GM21390 (cell line): ENCODE data around the gene ARHGAP28.

Source experiments
- ATAC-seq: cut with Tn5 transposase; IDR thresholded peaks from one replicate; pipeline ENCODE4 v1.9.1; 2021; ENCODE audit not compliant: unreplicated experiment

Gene ARHGAP28

DNA sequence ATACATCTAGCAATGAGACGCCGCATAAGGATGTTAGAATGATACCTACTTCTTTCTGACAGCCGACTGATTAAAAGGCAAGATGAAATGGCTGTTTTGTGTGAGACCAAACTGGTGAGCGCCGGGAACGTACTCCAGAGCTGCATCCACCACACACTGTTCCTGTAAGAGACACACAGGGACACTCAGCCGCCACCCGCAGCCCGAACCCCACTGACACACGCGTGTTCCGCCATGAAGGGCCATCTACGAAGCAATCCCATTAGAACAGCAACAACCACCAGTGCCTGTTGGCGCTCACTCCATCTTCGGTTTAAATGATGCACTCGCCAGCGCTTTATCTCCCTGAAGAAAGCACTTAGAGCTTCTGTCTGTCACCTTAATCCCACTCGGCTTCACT lies 225.8 kb downstream of the ARHGAP28 start:
- ATAC-seq: no peak

DNA sequence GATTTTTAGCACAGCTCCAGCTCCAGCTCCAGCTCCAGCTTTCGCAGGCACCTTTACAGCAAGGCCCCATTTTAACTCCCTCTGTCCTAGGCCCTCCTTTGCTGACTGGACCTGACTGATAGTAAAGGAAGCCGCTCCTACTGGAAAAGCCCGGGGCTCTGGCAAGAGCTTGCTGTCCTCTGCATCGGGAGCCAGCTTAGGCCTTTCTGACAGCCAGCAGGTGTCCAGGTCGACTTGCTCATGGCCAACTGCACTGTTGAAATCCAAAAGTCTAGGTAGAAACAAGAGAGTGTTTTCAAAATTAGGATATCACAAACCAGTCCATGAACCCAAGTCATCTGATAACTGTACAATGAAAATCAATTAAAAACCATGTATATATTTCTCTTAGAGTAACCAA lies 227.0 kb downstream of the ARHGAP28 start:
- no peak for ATAC-seq

DNA sequence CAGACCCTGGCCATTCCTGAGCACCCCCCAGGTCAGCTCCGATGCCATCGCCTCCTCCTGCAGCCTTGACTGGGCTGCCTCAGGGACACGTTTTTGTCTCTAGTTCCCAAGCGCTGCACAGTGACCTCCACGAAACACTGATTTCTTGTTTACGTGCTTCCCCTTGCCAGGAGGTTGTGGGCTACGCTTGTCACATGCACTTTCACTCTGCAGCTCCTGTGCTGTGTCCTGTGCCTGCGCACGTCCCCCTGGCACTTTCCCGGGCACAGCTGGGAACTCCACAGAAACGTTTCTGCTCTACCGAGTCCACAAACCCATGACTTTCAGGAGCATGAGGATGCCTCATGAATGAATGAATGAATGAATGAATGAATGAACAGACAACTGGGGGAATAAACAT lies 227.5 kb downstream of the ARHGAP28 start:
- no peak for ATAC-seq

DNA sequence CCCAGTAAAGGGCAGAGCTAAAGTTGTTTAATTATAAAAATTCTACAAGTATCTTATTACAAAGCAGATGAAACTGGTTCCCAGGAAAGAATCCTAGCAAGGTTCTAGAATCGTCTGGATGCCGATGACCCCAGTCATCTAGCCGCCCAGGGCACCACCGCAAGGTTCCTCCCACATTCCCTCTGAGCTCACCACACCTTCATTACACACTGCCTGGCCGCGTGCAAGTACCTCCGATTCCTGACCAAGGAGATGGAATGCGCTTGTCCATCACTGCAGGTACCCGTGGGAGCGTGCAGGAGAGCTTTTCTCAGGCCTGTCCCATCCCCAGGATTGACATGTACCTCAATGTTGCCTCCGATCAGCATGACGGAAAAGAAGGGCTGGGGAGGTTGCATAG lies 229.6 kb downstream of the ARHGAP28 start:
- ATAC-seq: no peak

- no peak for ATAC-seq
These were observed 230.6 kb downstream of the ARHGAP28 start for GRCh38 chr18:6960124-6960523.

GRCh38 chr18:6960656-6961055 lies 231.1 kb downstream of the ARHGAP28 start:
- ATAC-seq: no peak

- no peak for ATAC-seq
These were observed 231.8 kb downstream of the ARHGAP28 start for GRCh38 chr18:6961331-6961730.

DNA sequence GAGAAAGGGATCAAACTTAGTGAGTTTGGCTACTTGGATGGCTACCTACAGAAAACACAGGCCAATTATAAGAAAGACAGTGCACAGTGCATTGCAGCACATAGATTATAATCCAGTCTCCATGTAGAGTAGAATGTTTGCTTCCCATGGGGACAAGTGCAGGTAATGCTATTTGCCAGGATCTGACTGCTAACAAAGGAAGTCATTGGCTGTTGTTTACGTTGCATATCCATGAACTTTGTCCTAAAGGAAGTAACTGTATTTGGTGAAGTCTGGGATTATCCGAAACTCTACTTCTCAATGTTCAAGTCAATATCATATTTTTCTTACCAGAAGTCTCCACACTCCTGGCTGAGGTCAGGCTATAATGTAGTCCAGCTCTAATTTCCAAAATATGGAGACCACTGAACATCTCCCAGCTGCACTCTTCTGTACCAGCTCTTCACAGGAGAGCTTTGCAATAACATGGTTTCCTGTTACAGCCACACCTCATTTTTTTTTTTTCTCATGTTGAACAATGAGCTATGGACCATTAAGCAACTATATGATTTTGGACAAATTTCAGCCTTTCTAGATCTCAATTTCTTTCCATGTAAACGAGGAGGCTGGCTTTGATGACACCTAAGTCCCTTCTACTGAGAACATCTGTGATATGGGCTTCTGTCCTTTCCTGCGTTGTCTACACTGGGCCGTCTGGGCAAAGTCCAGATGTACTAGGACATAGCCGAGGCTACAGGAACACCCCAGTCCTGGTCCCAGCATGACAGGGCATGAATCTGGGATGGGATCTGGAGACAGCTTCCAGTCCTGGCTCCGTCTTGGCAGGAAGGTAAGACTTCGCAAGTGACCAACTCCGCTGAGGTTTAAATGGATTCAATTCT lies 233.3 kb downstream of the ARHGAP28 start:
- no peak for ATAC-seq

- ATAC-seq: no peak
These were observed 234.1 kb downstream of the ARHGAP28 start for GRCh38 chr18:6963452-6964097.
